Mesenchymal stem cell (in vitro differentiated cells and primary cell): ENCODE data around the gene NFATC1.

Experiments
- DNase-seq: peaks from one replicate; pipeline ENCODE4 v3.0.0-alpha.2; 2013
- H2AFZ ChIP-seq: one replicate; pipeline ENCODE4 v1.6.1; 2013; ENCODE audit warnings: low read depth, mild to moderate bottlenecking, control low read depth, inconsistent platforms, low read length, moderate library complexity
- H2AK5ac ChIP-seq: 2 replicates; pipeline ENCODE4 v1.6.1; 2013; ENCODE audit warnings: low read length, moderate library complexity, mild to moderate bottlenecking, inconsistent platforms; ENCODE audit not compliant: severe bottlenecking
- H2BK120ac ChIP-seq: one replicate; pipeline ENCODE4 v1.6.1; 2013; ENCODE audit warnings: low read depth, mild to moderate bottlenecking, inconsistent platforms, low read length, moderate library complexity
- H2BK12ac ChIP-seq, 2 experiments: one replicate each; pipeline ENCODE4 v1.6.1; 2013; ENCODE audit warnings: inconsistent platforms in 2 of 2, low read length in 2 of 2, mild to moderate bottlenecking in 2 of 2, moderate library complexity in 2 of 2, control low read depth in 1 of 2
- H2BK15ac ChIP-seq: one replicate; pipeline ENCODE4 v1.6.1; 2013; ENCODE audit warnings: mild to moderate bottlenecking, low read depth, inconsistent platforms; ENCODE audit not compliant: poor library complexity, severe bottlenecking
- H2BK5ac ChIP-seq: 2 replicates; pipeline ENCODE4 v1.6.1; 2013; ENCODE audit warnings: low read depth, mild to moderate bottlenecking, low read length, control low read depth, inconsistent platforms; ENCODE audit not compliant: poor library complexity, severe bottlenecking
- H3K14ac ChIP-seq, 2 experiments: one replicate each; pipeline ENCODE4 v1.6.1; 2013; ENCODE audit warnings: inconsistent platforms in 2 of 2, low read length in 2 of 2, control low read depth in 1 of 2, mild to moderate bottlenecking in 1 of 2, moderate library complexity in 1 of 2
- H3K18ac ChIP-seq, 2 experiments: one replicate each; pipeline ENCODE4 v1.6.1; 2013; ENCODE audit warnings: inconsistent platforms in 2 of 2, low read length in 2 of 2, control low read depth in 1 of 2, low read depth in 1 of 2, mild to moderate bottlenecking in 1 of 2
- H3K23ac ChIP-seq, 2 experiments: one replicate each; pipeline ENCODE4 v1.6.1; 2013; ENCODE audit warnings: inconsistent platforms in 2 of 2, low read length in 2 of 2, mild to moderate bottlenecking in 2 of 2, moderate library complexity in 2 of 2, control low read depth in 1 of 2
- H3K27ac ChIP-seq: 2 replicates; pipeline ENCODE4 v1.5.1; 2013; ENCODE audit warnings: mild to moderate bottlenecking, moderate library complexity, low read length, control low read depth, inconsistent platforms; ENCODE audit not compliant: poor library complexity, severe bottlenecking
- H3K27me3 ChIP-seq, 2 experiments: 2 replicates each; pipeline versions ENCODE4 v1.6.1 to v1.7.0; 2013; ENCODE audit warnings: low read length in 2 of 2, mild to moderate bottlenecking in 2 of 2, moderate library complexity in 2 of 2, control low read depth in 1 of 2, inconsistent platforms in 1 of 2; ENCODE audit not compliant: control insufficient read depth in 1 of 2, insufficient read depth in 1 of 2
- H3K36me3 ChIP-seq, 2 experiments: 2 replicates each; pipeline versions ENCODE4 v1.6.1 to v1.7.0; 2013; ENCODE audit warnings: low read length in 2 of 2, control low read depth in 1 of 2, inconsistent platforms in 1 of 2, low read depth in 1 of 2, mild to moderate bottlenecking in 1 of 2; ENCODE audit not compliant: insufficient read depth in 2 of 2, control insufficient read depth in 1 of 2
- H3K4ac ChIP-seq, 2 experiments: one replicate each; pipeline ENCODE4 v1.6.1; 2013; ENCODE audit warnings: inconsistent platforms in 2 of 2, low read length in 2 of 2, mild to moderate bottlenecking in 2 of 2, moderate library complexity in 2 of 2, control low read depth in 1 of 2, low read depth in 1 of 2
- H3K4me1 ChIP-seq: 2 replicates; pipeline ENCODE4 v1.6.1; 2013; ENCODE audit warnings: low read depth, low read length, control low read depth; ENCODE audit not compliant: control insufficient read depth, insufficient read depth
- H3K4me2 ChIP-seq: 2 replicates; pipeline ENCODE4 v1.6.1; 2013; ENCODE audit warnings: low read length, mild to moderate bottlenecking, inconsistent platforms; ENCODE audit not compliant: poor library complexity, severe bottlenecking
- H3K4me3 ChIP-seq, 2 experiments: 2 replicates each; pipeline versions ENCODE4 v1.5.1 to v1.7.0; 2013; ENCODE audit warnings: low read length in 2 of 2, mild to moderate bottlenecking in 2 of 2, control low read depth in 1 of 2, low read depth in 1 of 2; ENCODE audit not compliant: insufficient read depth in 1 of 2
- H3K79me1 ChIP-seq: replicated peaks from 2 replicates; pipeline ENCODE4 v1.6.1; 2013; ENCODE audit warnings: mild to moderate bottlenecking, control low read depth, low read length, inconsistent platforms; ENCODE audit not compliant: poor library complexity, severe bottlenecking
- H3K9ac ChIP-seq: 2 replicates; pipeline ENCODE4 v1.7.0; 2013; ENCODE audit warnings: mild to moderate bottlenecking, low read length, moderate library complexity
- H3K9me3 ChIP-seq: 2 replicates; pipeline ENCODE4 v1.7.0; 2013; ENCODE audit warnings: mild to moderate bottlenecking, low read length; ENCODE audit not compliant: control insufficient read depth
- H4K8ac ChIP-seq: one replicate; pipeline ENCODE4 v1.6.1; 2013; ENCODE audit warnings: inconsistent platforms, mild to moderate bottlenecking, low read length, moderate library complexity
- H4K91ac ChIP-seq: one replicate; pipeline ENCODE4 v1.6.1; 2013; ENCODE audit warnings: mild to moderate bottlenecking, low read length, inconsistent platforms
- WGBS: methylation state at CpG from one replicate; pipeline ENCODE4 v1.1.7; 2013; ENCODE audit warnings: mixed read lengths; 5-methylcytosine and 5-hydroxymethylcytosine counted together

Gene NFATC1

DNA sequence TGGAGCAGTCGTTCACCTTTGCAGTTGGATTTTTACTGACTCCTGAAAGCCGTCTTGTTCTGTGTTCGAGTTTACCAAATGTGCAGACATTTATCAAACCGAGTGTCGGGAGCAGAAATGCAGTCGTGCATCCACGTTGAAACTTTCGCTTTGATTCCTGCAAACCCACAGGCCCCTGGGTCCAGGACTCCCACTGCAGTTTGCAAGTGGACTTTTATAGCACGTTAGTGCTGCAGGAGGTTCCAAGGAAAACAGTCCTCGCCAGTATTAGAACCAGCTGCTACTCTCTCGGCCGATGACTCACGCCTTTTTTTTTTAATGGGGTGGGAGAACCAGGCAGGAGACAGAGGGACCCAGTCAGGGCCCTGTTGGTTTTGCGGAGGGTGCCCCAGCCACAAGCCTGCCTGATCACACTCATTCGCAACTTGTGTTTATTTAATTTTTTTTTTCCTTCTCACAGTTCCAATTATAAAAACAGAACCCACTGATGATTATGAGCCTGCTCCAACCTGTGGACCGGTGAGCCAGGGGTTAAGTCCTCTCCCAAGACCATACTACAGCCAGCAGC is 90.1 kb downstream of the NFATC1 start:
- peak overlapping the region; percentile 61 for H2BK5ac ChIP-seq
- H2BK15ac ChIP-seq, result peak overlapping the region; percentile 12
- H3K4me2 ChIP-seq, result peak overlapping the region; percentile 67
- H3K36me3 ChIP-seq, result peaks cover 0 to 12% of the 10 kb centered on the region in 2 experiments
- H3K9ac ChIP-seq, result peak overlapping the region; percentile 85
- WGBS, result 52% methylated on average over 16 of the region's 16 CpGs
- H4K91ac ChIP-seq, result peak overlapping the region; percentile 83
- H3K18ac ChIP-seq, result peak overlapping the region in 1 of 2 experiments; percentile 71
- H2AFZ ChIP-seq, result no peak overlapping the region
- H2AK5ac ChIP-seq, result peak overlapping the region; percentile 73
- peak overlapping the region in 1 of 2 experiments; percentile 73 for H3K4me3 ChIP-seq
- peak overlapping the region; percentile 67 for H2BK120ac ChIP-seq
- H3K27me3 ChIP-seq, result no peaks in the 10 kb centered on the region
- H4K8ac ChIP-seq, result peak overlapping the region; percentile 27
- DNase-seq, result peak; percentile 85
- no peak overlapping the region for H3K23ac ChIP-seq
- H3K4ac ChIP-seq, result peak overlapping the region; percentile 32 to 61
- no peak overlapping the region for H3K14ac ChIP-seq
- H2BK12ac ChIP-seq, result peak overlapping the region in 1 of 2 experiments; percentile 81
- no peaks in the 10 kb centered on the region for H3K9me3 ChIP-seq
- H3K79me1 ChIP-seq, result no peaks in the 10 kb centered on the region
- peaks cover 33% of the 10 kb centered on the region for H3K4me1 ChIP-seq
- H3K27ac ChIP-seq, result peak overlapping the region; percentile 93

GRCh38 chr18:79486356-79487182 is 90.8 kb downstream of the NFATC1 start:
- Histone ChIP-seq H3K27ac (peak overlapping the region; percentile 29), H3K36me3 (peaks cover 0 to 12% of the 10 kb centered on the region in 2 experiments), H2BK15ac (peak overlapping the region; percentile 12), H3K4ac (peak overlapping the region in 1 of 2 experiments; percentile 32), H3K9me3 (no peaks in the 10 kb centered on the region), H3K27me3 (no peaks in the 10 kb centered on the region), H3K18ac (peak overlapping the region in 1 of 2 experiments; percentile 46), H3K9ac (no peak overlapping the region), H3K4me3 (peak overlapping the region in 1 of 2 experiments; percentile 35), H3K14ac (peak overlapping the region in 1 of 2 experiments; percentile 32), H2AFZ (no peak overlapping the region), H3K23ac (no peak overlapping the region), H4K8ac (peak overlapping the region; percentile 16), H3K79me1 (no peaks in the 10 kb centered on the region), H2AK5ac (peak overlapping the region; percentile 53), H2BK5ac (peak overlapping the region; percentile 51), H2BK120ac (peak overlapping the region; percentile 15), H4K91ac (peak overlapping the region; percentile 83), H2BK12ac (peak overlapping the region in 1 of 2 experiments; percentile 81), H3K4me1 (peaks cover 38% of the 10 kb centered on the region), H3K4me2 (no peak overlapping the region)
- no peak for DNase-seq
- 94% methylated on average over 66 of the region's 69 CpGs for WGBS

- H3K36me3 ChIP-seq, result peaks cover 0 to 12% of the 10 kb centered on the region in 2 experiments
- no peak overlapping the region for H2BK120ac ChIP-seq
- H3K4me2 ChIP-seq, result no peak overlapping the region
- no peak overlapping the region for H2BK12ac ChIP-seq
- H3K18ac ChIP-seq, result no peak overlapping the region
- no peak overlapping the region for H4K91ac ChIP-seq
- peak overlapping the region; percentile 1 for H2BK5ac ChIP-seq
- H3K4ac ChIP-seq, result no peak overlapping the region
- H4K8ac ChIP-seq, result no peak overlapping the region
- no peak overlapping the region for H2AFZ ChIP-seq
- H3K27me3 ChIP-seq, result no peaks in the 10 kb centered on the region
- H3K27ac ChIP-seq, result no peak overlapping the region
- peak overlapping the region; percentile 2 for H2BK15ac ChIP-seq
- H3K4me3 ChIP-seq, result no peak overlapping the region
- H3K9me3 ChIP-seq, result no peaks in the 10 kb centered on the region
- H3K9ac ChIP-seq, result no peak overlapping the region
- DNase-seq, result no peak
- no peaks in the 10 kb centered on the region for H3K79me1 ChIP-seq
- no peak overlapping the region for H3K14ac ChIP-seq
- H3K4me1 ChIP-seq, result peaks cover 41% of the 10 kb centered on the region
- 97% methylated on average over 42 of the region's 42 CpGs for WGBS
- H3K23ac ChIP-seq, result no peak overlapping the region
- peak overlapping the region; percentile 20 for H2AK5ac ChIP-seq
Observed at GRCh38 chr18:79487183-79487800, 91.6 kb downstream of the NFATC1 start.

DNA sequence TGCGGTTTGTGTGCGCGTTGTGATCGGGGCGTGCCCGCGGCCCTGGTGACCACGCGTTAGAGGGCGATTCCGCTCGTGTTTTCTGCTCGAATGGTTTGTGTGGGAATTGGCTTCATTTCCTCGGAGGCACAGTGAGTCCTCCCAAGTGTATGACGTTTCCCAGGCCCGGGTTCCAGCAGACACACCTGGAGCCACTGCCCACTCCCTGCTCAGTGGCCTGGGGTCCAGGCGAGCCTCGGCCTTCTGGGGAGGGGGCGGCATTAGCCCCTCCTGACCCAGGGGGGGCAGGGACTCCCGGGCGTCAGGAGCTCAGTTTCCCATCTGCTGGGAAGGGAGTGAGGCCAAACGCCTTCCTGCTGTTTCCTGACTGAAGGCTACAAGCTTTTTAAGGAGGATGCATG is 92.1 kb downstream of the NFATC1 start:
- no peak overlapping the region for H3K4me2 ChIP-seq
- DNase-seq, result no peak
- H3K36me3 ChIP-seq, result peaks cover 0 to 12% of the 10 kb centered on the region in 2 experiments
- no peaks in the 10 kb centered on the region for H3K27me3 ChIP-seq
- 94% methylated on average over 21 of the region's 22 CpGs for WGBS
- no peak overlapping the region for H3K27ac ChIP-seq
- peaks cover 41% of the 10 kb centered on the region for H3K4me1 ChIP-seq
- no peak overlapping the region for H3K4me3 ChIP-seq
- H2AFZ ChIP-seq, result no peak overlapping the region
- H2BK120ac ChIP-seq, result no peak overlapping the region
- H3K79me1 ChIP-seq, result no peaks in the 10 kb centered on the region
- no peaks in the 10 kb centered on the region for H3K9me3 ChIP-seq
- no peak overlapping the region for H2BK12ac ChIP-seq
- H3K9ac ChIP-seq, result no peak overlapping the region
- H3K18ac ChIP-seq, result no peak overlapping the region
- H2BK5ac ChIP-seq, result peak overlapping the region; percentile 1
- no peak overlapping the region for H4K8ac ChIP-seq
- no peak overlapping the region for H3K4ac ChIP-seq
- no peak overlapping the region for H3K23ac ChIP-seq
- H4K91ac ChIP-seq, result no peak overlapping the region
- H3K14ac ChIP-seq, result no peak overlapping the region
- H2AK5ac ChIP-seq, result peak overlapping the region; percentile 46
- H2BK15ac ChIP-seq, result no peak overlapping the region
